Sigmoid colon (tissue), 7 donors: Measurements from ENCODE around the gene EEF1A2. TPM values are rescaled to one million over a fixed set of nuclear protein-coding genes. Genes with fewer than 3 reads are reported as not detected.

Experiments
- DNase-seq: peaks from one replicate; pipeline ENCODE4 v3.0.0-alpha.2; 2019
- H3K27ac ChIP-seq, 4 donors: fragments of 200-600 bp; sonication (generic); one replicate each; pipeline ENCODE4 v1.5.1; 2016 to 2019; ENCODE audit warnings: mild to moderate bottlenecking in 1 of 4
- H3K27me3 ChIP-seq, 3 donors: fragments of 200-600 bp; sonication (generic); one replicate each; pipeline ENCODE4 v1.5.1; 2019; ENCODE audit warnings: mild to moderate bottlenecking in 1 of 3
- H3K36me3 ChIP-seq, 4 donors: fragments of 200-600 bp; sonication (generic); one replicate each; pipeline ENCODE4 v1.5.1; 2016 to 2019
- H3K4me1 ChIP-seq, 4 donors: fragments of 200-600 bp; sonication (generic); one replicate each; pipeline ENCODE4 v1.5.1; 2017 to 2019
- H3K4me3 ChIP-seq, 4 donors: fragments of 200-600 bp; sonication (generic); one replicate each; pipeline ENCODE4 v1.5.1; 2017 to 2019; ENCODE audit warnings: mild to moderate bottlenecking in 2 of 4, moderate library complexity in 1 of 4
- H3K9me3 ChIP-seq, 4 donors: fragments of 200-600 bp in 3 of 4; sonication (generic) in 3 of 4; one replicate each; pipeline versions ENCODE4 v1.5.1 to v1.6.1; 2013 to 2019
- CTCF ChIP-seq, 4 experiments: fragments of 450-650 bp in 3 of 4; fragments of 200-600 bp in 1 of 4; IDR thresholded peaks; one replicate each; pipeline ENCODE4 v1.5.1; 2016 to 2019; ENCODE audit warnings: antibody characterized with exemption in 4 of 4, mild to moderate bottlenecking in 3 of 4, moderate library complexity in 2 of 4
- EP300 ChIP-seq, 4 donors: sonication (generic); formaldehyde crosslinking; IDR thresholded peaks; one replicate each; pipeline ENCODE4 v1.6.1; 2017; ENCODE audit warnings: antibody characterized with exemption in 4 of 4
- POLR2A ChIP-seq, 2 donors: fragments of 450-650 bp; IDR thresholded peaks; one replicate each; pipeline ENCODE4 v1.6.1; 2016; ENCODE audit warnings: antibody characterized with exemption in 2 of 2, mild to moderate bottlenecking in 2 of 2, moderate library complexity in 2 of 2
- POLR2AphosphoS5 ChIP-seq, 4 donors: sonication (generic); formaldehyde crosslinking; IDR thresholded peaks; one replicate each; pipeline ENCODE4 v1.6.1; 2017; ENCODE audit warnings: antibody characterized with exemption in 4 of 4
- WGBS, 2 donors: extraction: QIAGEN DNeasy Blood & Tissue Kit; methylation state at CpG; one replicate each; pipeline ENCODE4 v1.1.7; 2013; 5-methylcytosine and 5-hydroxymethylcytosine counted together
- intact Hi-C: fragments of 100-400 bp; cut with DNase I; formaldehyde crosslinking; loops from one replicate; pipeline ENCODE4 v1.15.1; 2023
- polyA plus RNA-seq, 3 donors: library from polyadenylated mRNA; stranded (reverse); fragments of 200-250 nt; gene quantifications; one replicate each; pipeline ENCODE4 v1.2.3, GENCODE V29; 2013
- total RNA-seq, 4 donors: library from RNA; depleted of rRNA; stranded (reverse); fragments of >200 nt; gene quantifications; one replicate each; pipeline ENCODE4 v1.1.0, GENCODE V29; 2016
- donor health status: healthy with polysubstance abuse.
- donor health status: Bipolar disorder and iron deficiency.
- donor health status: healthy.

EEF1A2 gene
- total and polyA plus RNA-seq, 7 donors = 2.8 to 14.3 (median 7.8) TPM

GRCh38 chr20:63520934-63521601, 22.2 kb upstream of the EEF1A2 start:
- Histone ChIP-seq H3K9me3 (no peaks in the 10 kb centered on the region), H3K36me3 (peaks cover 0 to 3% (median 0%) of the 10 kb centered on the region in 4 donors), H3K27ac (peak overlapping the region; percentile 89 to 98 (median 94)), H3K27me3 (no peaks in the 10 kb centered on the region), H3K4me3 (peak overlapping the region; percentile 69 to 97 (median 94)), H3K4me1 (peaks cover 0 to 36% (median 28%) of the 10 kb centered on the region in 4 donors)
- 0 to 1% methylated on average over 68 of the region's 68 CpGs for WGBS, 2 donors
- TF ChIP-seq POLR2A (IDR thresholded peaks at IDR 0.05) = no peak
- TF ChIP-seq POLR2AphosphoS5 (IDR thresholded peaks at IDR 0.05) = no peak
- TF ChIP-seq CTCF (IDR thresholded peaks at IDR 0.05) = no peak
- no peak for TF ChIP-seq EP300 (IDR thresholded peaks at IDR 0.05)
- DNase-seq = peak; percentile 83
- intact Hi-C loops = loop anchor here (5.0 kb wide), 2 partner anchors 136 to 451 kb away; partner anchors contain the start of gene RTEL1

- no peaks in the 10 kb centered on the region for H3K27me3 ChIP-seq
- peak within 1 kb of the TSS; percentile 89 to 98 (median 94) for H3K27ac ChIP-seq
- H3K36me3 ChIP-seq = peaks cover 0 to 3% (median 0%) of the 10 kb centered on the region in 4 donors
- peaks cover 0 to 36% (median 28%) of the 10 kb centered on the region in 4 donors for H3K4me1 ChIP-seq
- H3K9me3 ChIP-seq = no peaks in the 10 kb centered on the region
- DNase-seq = peak; percentile 91
- WGBS, 2 donors = 0 to 1% methylated on average over 64 of the region's 64 CpGs
- TF ChIP-seq POLR2A (IDR thresholded peaks at IDR 0.05) (peak in 1 of 2 donors; percentile 58), POLR2AphosphoS5 (IDR thresholded peaks at IDR 0.05) (peak; percentile 96 to 99 (median 97)), EP300 (IDR thresholded peaks at IDR 0.05) (no peak), CTCF (IDR thresholded peaks at IDR 0.05) (no peak)
- H3K4me3 ChIP-seq = peak within 1 kb of the TSS; percentile 69 to 97 (median 94)
- intact Hi-C loops = loop anchor here (5.0 kb wide), 2 partner anchors 137 to 452 kb away; partner anchors contain the start of gene RTEL1
Measured at GRCh38 chr20:63520504-63520933, 21.6 kb upstream of the EEF1A2 start, which contains the start of gene PPDPF. TSS of gene PPDPF (plus strand) at chr20:63520765. CDS start at chr20:63521309, 544 bp downstream.

GRCh38 chr20:63519668-63520503, 21.0 kb upstream of the EEF1A2 start:
- WGBS, 2 donors = 1 to 2% methylated on average over 72 of the region's 72 CpGs
- intact Hi-C loops = loop anchor here (1.0 to 5.0 kb wide), 3 partner anchors 24 to 452 kb away; partner anchors contain the start of gene RTEL1
- H3K4me3 ChIP-seq = peak overlapping the region; percentile 69 to 97 (median 94)
- peaks cover 0 to 3% (median 0%) of the 10 kb centered on the region in 4 donors for H3K36me3 ChIP-seq
- no peaks in the 10 kb centered on the region for H3K9me3 ChIP-seq
- peak in 1 of 4 experiments; percentile 22 for TF ChIP-seq CTCF (IDR thresholded peaks at IDR 0.05)
- no peak for TF ChIP-seq POLR2A (IDR thresholded peaks at IDR 0.05)
- H3K4me1 ChIP-seq = peaks cover 0 to 36% (median 28%) of the 10 kb centered on the region in 4 donors
- H3K27ac ChIP-seq = peak overlapping the region; percentile 89 to 98 (median 94)
- peak; percentile 70 for DNase-seq
- no peaks in the 10 kb centered on the region for H3K27me3 ChIP-seq

- H3K27ac ChIP-seq = peak overlapping the region in 2 of 4 donors; percentile 89 to 93
- WGBS, 2 donors = 81% methylated on average over 32 of the region's 32 CpGs
- peaks cover 0 to 3% (median 0%) of the 10 kb centered on the region in 4 donors for H3K36me3 ChIP-seq
- intact Hi-C loops = loop anchor here (1.0 kb wide), 1 partner anchor 23 kb away; no protein-coding TSS in a partner anchor
- no peak for DNase-seq
- no peak for TF ChIP-seq POLR2A (IDR thresholded peaks at IDR 0.05)
- no peak for TF ChIP-seq POLR2AphosphoS5 (IDR thresholded peaks at IDR 0.05)
- TF ChIP-seq CTCF (IDR thresholded peaks at IDR 0.05) = no peak
- no peak for TF ChIP-seq EP300 (IDR thresholded peaks at IDR 0.05)
- H3K4me3 ChIP-seq = peak overlapping the region; percentile 69 to 97 (median 94)
- H3K4me1 ChIP-seq = peaks cover 0 to 36% (median 28%) of the 10 kb centered on the region in 4 donors
- H3K9me3 ChIP-seq = no peaks in the 10 kb centered on the region
- no peaks in the 10 kb centered on the region for H3K27me3 ChIP-seq
Measured at GRCh38 chr20:63518946-63519667, 20.2 kb upstream of the EEF1A2 start.
